OCI-LY7 (cell line): ENCODE data around the gene CDR2L. TPM values are rescaled to one million over a fixed set of nuclear protein-coding genes. Genes with fewer than 3 reads are reported as not detected.
A peak's percentile ranks its signal among the peaks of the same experiment; 100 is the strongest.

Source experiments
- BruUV-seq: library from RNA; stranded (reverse); fragments of 400-500 nt; replicated peaks from 2 replicates; lab custom pipeline; 2021; lab: Mats Ljungman, UMichigan
- CTCF ChIA-PET: fragments of 300-600 bp; sonication (Branson Sonifier 250); formaldehyde crosslinking; loops from one replicate; lab custom pipeline; 2022; ENCODE audit warnings: antibody characterized with exemption; ENCODE audit not compliant: unreplicated experiment; lab: Charles Lee
- POLR2A ChIA-PET: fragments of 300-600 bp; sonication (Branson Sonifier 250); formaldehyde crosslinking; loops from one replicate; lab custom pipeline; 2022; ENCODE audit warnings: antibody characterized with exemption; lab: Charles Lee
- DNase-seq: peaks from one replicate; pipeline ENCODE4 v3.0.0-alpha.2; 2015; ENCODE audit warnings: low spot score
- H2AFZ ChIP-seq: fragments of 200-600 bp; sonication (generic), shearing (Covaris generic); 2 replicates; pipeline ENCODE4 v1.6.1; 2014; ENCODE audit warnings: mild to moderate bottlenecking, antibody characterized with exemption, low read length, moderate library complexity
- H3K27ac ChIP-seq: fragments of 200-600 bp; sonication (generic); 2 replicates; pipeline ENCODE4 v1.5.1; 2014; ENCODE audit warnings: mixed run types, low read depth, mild to moderate bottlenecking, moderate library complexity, low read length, inconsistent platforms; ENCODE audit not compliant: poor library complexity, severe bottlenecking
- H3K36me3 ChIP-seq: fragments of 200-600 bp; sonication (generic); 2 replicates; pipeline ENCODE4 v1.6.1; 2014; ENCODE audit warnings: mild to moderate bottlenecking, antibody characterized with exemption, low read length, moderate library complexity, mixed read lengths; ENCODE audit not compliant: insufficient read depth
- H3K4me1 ChIP-seq: fragments of 200-600 bp; sonication (generic); 2 replicates; pipeline ENCODE4 v1.5.1; 2014; ENCODE audit warnings: mild to moderate bottlenecking, low read length; ENCODE audit not compliant: insufficient read depth, poor library complexity, severe bottlenecking
- H3K4me2 ChIP-seq: fragments of 200-600 bp; sonication (generic); 2 replicates; pipeline ENCODE4 v1.6.1; 2014; ENCODE audit warnings: mild to moderate bottlenecking, low read length
- H3K4me3 ChIP-seq: fragments of 200-600 bp; sonication (generic); 2 replicates; pipeline ENCODE4 v1.5.1; 2014; ENCODE audit warnings: mild to moderate bottlenecking, low read depth, low read length; ENCODE audit not compliant: poor library complexity, severe bottlenecking
- H3K79me2 ChIP-seq: fragments of 200-600 bp; sonication (generic); 2 replicates; pipeline ENCODE4 v1.6.1; 2016; ENCODE audit warnings: low read depth, mild to moderate bottlenecking, low read length, moderate library complexity, mixed read lengths; ENCODE audit not compliant: insufficient read depth
- H3K9me2 ChIP-seq: fragments of 200-600 bp; sonication (generic); 2 replicates; pipeline ENCODE4 v1.6.1; 2016; ENCODE audit warnings: mild to moderate bottlenecking, low read length, mixed read lengths; ENCODE audit not compliant: insufficient read depth
- H3K9me3 ChIP-seq: fragments of 200-600 bp; sonication (generic); 2 replicates; pipeline ENCODE4 v1.6.1; 2014; ENCODE audit warnings: mild to moderate bottlenecking, mixed run types, low read length, mixed read lengths
- H4K20me1 ChIP-seq: fragments of 200-600 bp; sonication (generic); 2 replicates; pipeline ENCODE4 v1.6.1; 2014; ENCODE audit warnings: mild to moderate bottlenecking, antibody characterized with exemption, low read length, moderate library complexity, mixed read lengths; ENCODE audit not compliant: insufficient read depth
- CTCF ChIP-seq: fragments of 200-600 bp; sonication (generic); conservative IDR thresholded peaks from 2 replicates; pipeline ENCODE4 v1.5.1; 2014; ENCODE audit warnings: mild to moderate bottlenecking, antibody characterized with exemption, low read length, moderate library complexity, mixed read lengths
- EZH2phosphoT487 ChIP-seq: fragments of 200-600 bp; sonication (generic); IDR thresholded peaks from 2 replicates; pipeline ENCODE4 v1.6.1; 2018; ENCODE audit warnings: low read depth, borderline replicate concordance, mild to moderate bottlenecking, mixed run types, antibody characterized with exemption, low read length, moderate library complexity, mixed read lengths
- intact Hi-C: fragments of 100-400 bp; cut with micrococcal nuclease; formaldehyde crosslinking; loops from one replicate; pipeline ENCODE4 v1.10.0; 2022; ENCODE audit not compliant: unreplicated experiment
- total RNA-seq, 2 experiments: library from RNA; depleted of rRNA in 1 of 2; stranded (reverse); fragments of >200 nt in 1 of 2; shearing (Covaris generic) in 1 of 2; gene quantifications; 2 replicates each; pipeline ENCODE4 v1.2.3, GENCODE V29; 2014 to 2022

CDR2L gene
- total RNA-seq, 2 experiments from 2014 or later: 0.49 to 0.79 TPM

DNA sequence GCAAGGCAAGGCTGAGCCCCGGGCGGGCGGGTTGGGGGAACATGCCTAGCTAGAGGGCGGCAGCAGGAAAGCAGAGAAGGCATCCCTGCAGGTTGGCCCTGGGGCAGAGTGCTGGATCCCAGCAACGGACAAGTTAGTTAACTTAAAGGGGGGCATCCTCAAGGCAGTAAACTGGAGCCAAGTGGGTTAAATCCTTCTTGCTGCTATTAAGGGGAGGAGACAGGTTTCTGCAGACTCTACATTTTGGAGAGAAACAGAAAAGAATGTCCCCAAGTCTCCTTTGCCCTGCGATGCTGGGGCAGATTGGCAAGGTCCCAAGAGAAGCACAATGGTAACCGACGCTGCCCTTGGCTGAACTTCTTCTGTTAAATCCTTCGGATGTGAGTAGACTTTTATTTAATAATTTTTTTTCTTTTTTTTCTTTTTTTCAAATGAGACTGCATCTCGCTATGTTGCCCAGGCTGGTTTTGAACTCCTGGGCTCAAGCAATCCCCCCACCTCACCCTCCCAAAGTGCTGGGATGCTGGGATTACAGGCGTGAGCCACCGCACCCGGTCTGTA, 45.4 kb downstream of the CDR2L start:
- no peak for TF ChIP-seq EZH2phosphoT487
- no peak for TF ChIP-seq CTCF
- no peaks in the 10 kb centered on the region for H4K20me1 ChIP-seq
- BruUV-seq: no TSS peak
- no peak overlapping the region for H2AFZ ChIP-seq
- no peak overlapping the region for H3K27ac ChIP-seq
- 0 out of 2 replicates have a peak, but pooled peaks cover 6% of the 10 kb centered on the region for H3K9me3 ChIP-seq
- no peak overlapping the region for H3K4me3 ChIP-seq
- H3K79me2 ChIP-seq: no peaks in the 10 kb centered on the region
- no peaks in the 10 kb centered on the region for H3K9me2 ChIP-seq
- ChIA-PET CTCF (no interaction called here), POLR2A (interaction anchor here (1.9 kb wide), 1 partner anchor 20 kb away, joined by 6 read pairs; the partner anchor contains the start of gene MRPL58)
- no peaks in the 10 kb centered on the region for H3K36me3 ChIP-seq
- intact Hi-C loops: no loop called here
- H3K4me1 ChIP-seq: peaks cover 13% of the 10 kb centered on the region
- H3K4me2 ChIP-seq: peak overlapping the region; percentile 58; the same call in 1 of the 2 replicates
- DNase-seq: no peak

GRCh38 chr17:75033346-75034235, 46.2 kb downstream of the CDR2L start:
- POLR2A ChIA-PET: interaction anchor here (0.9 kb wide), 1 partner anchor 21 kb away, joined by 4 read pairs; the partner anchor contains the start of gene MRPL58
- CTCF ChIA-PET: no interaction called here

More at GRCh38 chr17:75033346-75034235, 46.2 kb downstream of the CDR2L start:
- BruUV-seq: no TSS peak
- DNase-seq: peak; percentile 62
- intact Hi-C loops: no loop called here
- Histone ChIP-seq H4K20me1 (no peaks in the 10 kb centered on the region), H3K36me3 (peaks cover 5% of the 10 kb centered on the region), H3K4me1 (peaks cover 13% of the 10 kb centered on the region), H2AFZ (no peak overlapping the region; the same call in 1 of the 2 replicates), H3K79me2 (no peaks in the 10 kb centered on the region), H3K9me3 (0 out of 2 replicates have a peak, but pooled peaks cover 6% of the 10 kb centered on the region), H3K4me3 (peak overlapping the region; percentile 56), H3K4me2 (peak overlapping the region; percentile 58), H3K9me2 (no peaks in the 10 kb centered on the region), H3K27ac (no peak overlapping the region)
- TF ChIP-seq CTCF: no peak
- no peak for TF ChIP-seq EZH2phosphoT487
